GM12878 (cell line): Measurements from ENCODE around the gene CANT1. TPM values are rescaled to one million over a fixed set of nuclear protein-coding genes. Genes with fewer than 3 reads are reported as not detected.

ENCODE experiments used
- ATAC-seq: fragments of 200-7000 bp; cut with Tn5 transposase; 3 replicates; pipeline ENCODE4 v1.9.1; 2020; ENCODE audit warnings: mild to moderate bottlenecking, moderate library complexity
- BruUV-seq: library from RNA; stranded (reverse); fragments of 400-500 nt; replicated peaks from 2 replicates; lab custom pipeline; 2021; lab: Mats Ljungman, UMichigan
- CTCF ChIA-PET: fragments of 300-600 bp; sonication (Branson Sonifier 250); formaldehyde crosslinking; extraction: SDS; loops from one replicate; lab custom pipeline; 2021; ENCODE audit warnings: inconsistent platforms; lab: Yijun Ruan, JAX
- POLR2A ChIA-PET: fragments of 350-600 bp; formaldehyde crosslinking; extraction: SDS; loops from one replicate; lab custom pipeline; 2021; ENCODE audit warnings: inconsistent platforms; lab: Charles Lee
- RAD21 ChIA-PET: fragments of 300-600 bp; sonication (Branson Sonifier 250); formaldehyde crosslinking; loops from one replicate; lab custom pipeline; 2023; ENCODE audit warnings: antibody characterized with exemption; ENCODE audit not compliant: unreplicated experiment; lab: Charles Lee
- SMC1A ChIA-PET: fragments of 300-600 bp; sonication (Branson Sonifier 250); formaldehyde crosslinking; loops from one replicate; lab custom pipeline; 2023; ENCODE audit not compliant: unreplicated experiment, uncharacterized antibody; lab: Charles Lee
- DNase-seq: peaks from one replicate; pipeline ENCODE4 v3.0.0-alpha.2; 2011; ENCODE audit warnings: low read depth, low spot score
- FAIRE-seq: peaks from 3 replicates; lab custom pipeline; 2011; peaks lifted over from hg19 to GRCh38; lab: Jason Lieb, UNC
- H2AFZ ChIP-seq: 2 replicates; pipeline ENCODE4 v1.6.0; 2011; ENCODE audit warnings: low read depth, low read length, control low read depth; ENCODE audit not compliant: control insufficient read depth
- H3K27ac ChIP-seq: 2 replicates; pipeline ENCODE4 v1.5.1; 2011; ENCODE audit warnings: control low read depth; ENCODE audit not compliant: control insufficient read depth, insufficient read depth
- H3K27me3 ChIP-seq, 2 experiments: replicated peaks in 1 of 2; 2 replicates each; pipeline versions ENCODE4 v1.6.0 to v1.6.1; 2011; ENCODE audit warnings: low read length in 1 of 2; ENCODE audit not compliant: control insufficient read depth in 2 of 2, insufficient read depth in 2 of 2
- H3K36me3 ChIP-seq, 2 experiments: 2 replicates each; pipeline ENCODE4 v1.5.1; 2011; ENCODE audit warnings: low read length in 1 of 2; ENCODE audit not compliant: control insufficient read depth in 2 of 2, insufficient read depth in 2 of 2
- H3K4me1 ChIP-seq: 2 replicates; pipeline ENCODE4 v1.6.1; 2011; ENCODE audit warnings: mild to moderate bottlenecking, low read length, moderate library complexity, mixed read lengths; ENCODE audit not compliant: control insufficient read depth, insufficient read depth
- H3K4me2 ChIP-seq: 2 replicates; pipeline ENCODE4 v1.6.0; 2011; ENCODE audit warnings: control low read depth; ENCODE audit not compliant: control insufficient read depth, insufficient read depth
- H3K4me3 ChIP-seq: fragments of 200-600 bp; sonication (generic); 2 replicates; pipeline ENCODE4 v1.5.1; 2016
- H3K79me2 ChIP-seq: 2 replicates; pipeline ENCODE4 v1.6.0; 2011; ENCODE audit warnings: low read length; ENCODE audit not compliant: control insufficient read depth, insufficient read depth
- H3K9ac ChIP-seq: 2 replicates; pipeline ENCODE4 v1.8.0; 2011; ENCODE audit warnings: low read length, control low read depth, mixed read lengths; ENCODE audit not compliant: control insufficient read depth, insufficient read depth
- H3K9me3 ChIP-seq: replicated peaks from 3 replicates; pipeline ENCODE4 v1.5.1; 2011; ENCODE audit warnings: mild to moderate bottlenecking, low read length; ENCODE audit not compliant: control insufficient read depth, insufficient read depth
- H4K20me1 ChIP-seq: 2 replicates; pipeline ENCODE4 v1.6.0; 2011; ENCODE audit not compliant: control insufficient read depth, insufficient read depth
- BMI1 ChIP-seq: fragments of 450-650 bp; IDR thresholded peaks from 2 replicates; pipeline ENCODE4 v1.6.1; 2016; ENCODE audit warnings: mild to moderate bottlenecking, moderate library complexity, borderline replicate concordance
- BRCA1 ChIP-seq: IDR thresholded peaks from 2 replicates; pipeline ENCODE4 v1.6.1; 2011; ENCODE audit warnings: low read depth, low read length, improper control_type of control experiment
- CBX3 ChIP-seq: fragments of 200-600 bp; sonication (generic); IDR thresholded peaks from 2 replicates; pipeline ENCODE4 v1.6.1; 2016; ENCODE audit warnings: low read depth, borderline replicate concordance
- EED ChIP-seq: sonication (generic); IDR thresholded peaks from 2 replicates; pipeline ENCODE4 v1.6.1; 2016; ENCODE audit warnings: antibody characterized with exemption, low read depth
- EGR1 ChIP-seq, 2 experiments: IDR thresholded peaks; 1 replicate in 1 of 2; 2 replicates in 1 of 2; pipeline ENCODE4 v1.6.1; 2011 to 2012; ENCODE audit warnings: low read depth in 2 of 2, low read length in 2 of 2, borderline replicate concordance in 1 of 2, mild to moderate bottlenecking in 1 of 2, moderate library complexity in 1 of 2
- HDGF ChIP-seq: fragments of 450-650 bp; IDR thresholded peaks from 2 replicates; pipeline ENCODE4 v1.6.1; 2016; ENCODE audit warnings: antibody characterized with exemption
- IRF4 ChIP-seq: IDR thresholded peaks from 2 replicates; pipeline ENCODE4 v1.6.1; 2011; ENCODE audit warnings: low read depth, low read length
- MEF2B ChIP-seq: fragments of 450-650 bp; IDR thresholded peaks from 2 replicates; pipeline ENCODE4 v1.6.1; 2018; ENCODE audit warnings: mild to moderate bottlenecking, moderate library complexity; ENCODE audit not compliant: partially characterized antibody, poor library complexity, severe bottlenecking
- NR2C1 ChIP-seq: fragments of 450-650 bp; IDR thresholded peaks from 2 replicates; pipeline ENCODE4 v1.6.1; 2017; ENCODE audit warnings: antibody characterized with exemption, mild to moderate bottlenecking, moderate library complexity
- PAX5 ChIP-seq: IDR thresholded peaks from 2 replicates; pipeline ENCODE4 v1.6.1; 2011; ENCODE audit warnings: low read depth, low read length, borderline replicate concordance
- PRDM15 ChIP-seq: fragments of 450-650 bp; formaldehyde crosslinking; IDR thresholded peaks from 2 replicates; pipeline ENCODE4 v1.4.0; 2020; ENCODE audit warnings: mild to moderate bottlenecking, moderate library complexity
- REST ChIP-seq: IDR thresholded peaks from 2 replicates; pipeline ENCODE4 v1.6.1; 2012; ENCODE audit warnings: mild to moderate bottlenecking, low read depth, low read length
- STAT1 ChIP-seq: fragments of 450-650 bp; conservative IDR thresholded peaks from 2 replicates; pipeline ENCODE4 v1.6.1; 2014; ENCODE audit warnings: antibody characterized with exemption, mild to moderate bottlenecking
- TAF1 ChIP-seq: IDR thresholded peaks from 2 replicates; pipeline ENCODE4 v1.6.1; 2011; ENCODE audit warnings: mild to moderate bottlenecking, low read depth, low read length, borderline replicate concordance
- ZZZ3 ChIP-seq: IDR thresholded peaks from 2 replicates; pipeline ENCODE4 v1.6.1; 2011; ENCODE audit warnings: low read depth; ENCODE audit not compliant: control insufficient read depth, insufficient read length
- WGBS: methylation state at CpG from one replicate; pipeline ENCODE4 v1.1.6; 2016; ENCODE audit warnings: low lambda C conversion rate; ENCODE audit not compliant: insufficient replicate concordance, insufficient coverage; ENCODE audit errors: missing lambda C conversion rate; 5-methylcytosine and 5-hydroxymethylcytosine counted together
- in situ Hi-C: fragments of 300-500 bp; cut with MboI; formaldehyde crosslinking; loops from 9 replicates; pipeline ENCODE4 v1.14.3; 2018; ENCODE audit warnings: mixed read lengths
- intact Hi-C: fragments of 100-400 bp; cut with micrococcal nuclease; formaldehyde crosslinking; loops from one replicate; pipeline ENCODE4 v1.14.2; 2022; ENCODE audit not compliant: unreplicated experiment
- polyA plus RNA-seq, 11 experiments: library from polyadenylated mRNA; depleted of rRNA in 4 of 11; unstranded in 6 of 11; stranded (reverse) in 5 of 11; fragments of >200 nt; fragmentation: Nextera tagmentation in 4 of 11; fragmentation: Illumina TruSeq in 1 of 11; extraction: Ambion mirVana in 4 of 11; extraction: Trizol in 1 of 11; gene quantifications; 1 replicate in 1 of 11; 2 replicates in 10 of 11; pipeline versions ENCODE4 v1.2.1 to v1.2.3, GENCODE V29; 2011 to 2016; ENCODE audit warnings: inconsistent platforms in 2 of 11, missing spikeins in 2 of 11, low read depth in 1 of 11
- total RNA-seq, 4 experiments: library from RNA; depleted of rRNA in 3 of 4; stranded (reverse); fragments of >200 nt in 3 of 4; fragmentation: Illumina TruSeq in 1 of 4; extraction: Trizol in 1 of 4; gene quantifications; 2 replicates each; pipeline versions ENCODE4 v1.2.1 to v1.2.3, GENCODE V29; 2013 to 2021
- TF ChIP-seq, protein P1 (sequence below): fragments of 450-650 bp; IDR thresholded peaks from 2 replicates; pipeline ENCODE4 v1.6.1; 2017; ENCODE audit warnings: mild to moderate bottlenecking, low read depth, inconsistent platforms; ENCODE audit not compliant: poor library complexity, severe bottlenecking

Gene CANT1
- total and polyA plus RNA-seq, 10 of the 15 experiments (the other 5 are each of a cell fraction or from before 2014, with no cell fraction given): 2.2 to 59.2 (median 20.2) TPM

GRCh38 chr17:79012563-79013134 is 3.1 kb upstream of the CANT1 start:
- no peak overlapping the region for H3K4me3 ChIP-seq
- in situ Hi-C loops: no loop called here
- no peak for FAIRE-seq
- TF ChIP-seq HDGF: no peak
- no peak for TF ChIP-seq PRDM15 (CRISPR knock-in tag)
- TF ChIP-seq MEF2B: no peak
- TF ChIP-seq PAX5: no peak
- TF ChIP-seq, protein P1, sequence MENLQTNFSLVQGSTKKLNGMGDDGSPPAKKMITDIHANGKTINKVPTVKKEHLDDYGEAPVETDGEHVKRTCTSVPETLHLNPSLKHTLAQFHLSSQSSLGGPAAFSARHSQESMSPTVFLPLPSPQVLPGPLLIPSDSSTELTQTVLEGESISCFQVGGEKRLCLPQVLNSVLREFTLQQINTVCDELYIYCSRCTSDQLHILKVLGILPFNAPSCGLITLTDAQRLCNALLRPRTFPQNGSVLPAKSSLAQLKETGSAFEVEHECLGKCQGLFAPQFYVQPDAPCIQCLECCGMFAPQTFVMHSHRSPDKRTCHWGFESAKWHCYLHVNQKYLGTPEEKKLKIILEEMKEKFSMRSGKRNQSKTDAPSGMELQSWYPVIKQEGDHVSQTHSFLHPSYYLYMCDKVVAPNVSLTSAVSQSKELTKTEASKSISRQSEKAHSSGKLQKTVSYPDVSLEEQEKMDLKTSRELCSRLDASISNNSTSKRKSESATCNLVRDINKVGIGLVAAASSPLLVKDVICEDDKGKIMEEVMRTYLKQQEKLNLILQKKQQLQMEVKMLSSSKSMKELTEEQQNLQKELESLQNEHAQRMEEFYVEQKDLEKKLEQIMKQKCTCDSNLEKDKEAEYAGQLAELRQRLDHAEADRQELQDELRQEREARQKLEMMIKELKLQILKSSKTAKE: no peak
- TF ChIP-seq EGR1 (IDR thresholded peaks at IDR 0.05; ENCODE audit: borderline replicate concordance in 1 of 2, low read depth in 2 of 2, low read length in 2 of 2): no peak
- no peak for TF ChIP-seq BMI1
- TF ChIP-seq CBX3: no peak
- TF ChIP-seq IRF4: no peak
- TF ChIP-seq ZZZ3: no peak
- no peak for TF ChIP-seq TAF1
- no peak for TF ChIP-seq NR2C1
- TF ChIP-seq STAT1: no peak
- TF ChIP-seq REST: no peak
- TF ChIP-seq BRCA1: no peak
- TF ChIP-seq EED: no peak

More at GRCh38 chr17:79012563-79013134, 3.1 kb upstream of the CANT1 start:
- ChIA-PET SMC1A (no interaction called here), POLR2A (no interaction called here), CTCF (no interaction called here), RAD21 (no interaction called here)
- DNase-seq: no peak
- Histone ChIP-seq H4K20me1 (no peaks in the 10 kb centered on the region; the same call in 1 of the 2 replicates), H3K9me3 (no peaks in the 10 kb centered on the region), H3K4me2 (no peak overlapping the region), H3K27ac (no peak overlapping the region), H3K79me2 (peaks cover 19% of the 10 kb centered on the region), H3K4me1 (peaks cover 8% of the 10 kb centered on the region), H3K9ac (no peak overlapping the region), H3K36me3 (no peaks in the 10 kb centered on the region), H2AFZ (no peak overlapping the region), H3K27me3 (no peaks in the 10 kb centered on the region; a peak in 1 of 4 replicates)
- 28% methylated on average over 6 of the region's 6 CpGs for WGBS
- BruUV-seq: no TSS peak
- intact Hi-C loops: no loop called here
- ATAC-seq: no peak
